Progenitor cell of endocrine pancreas (in vitro differentiated cells): Measurements from ENCODE around the gene CCDC40. TPM values are rescaled to one million over a fixed set of nuclear protein-coding genes. Genes with fewer than 3 reads are reported as not detected.

Experiments
- DNase-seq: peaks from one replicate; pipeline ENCODE4 v3.0.0; 2021; ENCODE audit warnings: low spot score; ENCODE audit not compliant: unreplicated experiment
- H3K27ac Mint-ChIP-seq: 2 replicates; pipeline ENCODE4 v1.8.0; 2021; ENCODE audit warnings: mild to moderate bottlenecking, moderate library complexity, mixed read lengths
- H3K27me3 Mint-ChIP-seq: 2 replicates; pipeline ENCODE4 v1.8.0; 2021; ENCODE audit warnings: mixed read lengths
- H3K36me3 Mint-ChIP-seq: 2 replicates; pipeline ENCODE4 v1.8.0; 2022; ENCODE audit warnings: mixed read lengths; ENCODE audit not compliant: insufficient read depth
- H3K4me1 Mint-ChIP-seq: 2 replicates; pipeline ENCODE4 v1.8.0; 2021; ENCODE audit warnings: low read depth, mixed read lengths
- H3K4me3 Mint-ChIP-seq: 2 replicates; pipeline ENCODE4 v1.8.0; 2021; ENCODE audit warnings: low read depth, mild to moderate bottlenecking, moderate library complexity, mixed read lengths
- H3K9me3 Mint-ChIP-seq: 2 replicates; pipeline ENCODE4 v1.8.0; 2021; ENCODE audit warnings: low read depth, mixed read lengths
- total RNA-seq: library from RNA; stranded (reverse); gene quantifications from 2 replicates; pipeline ENCODE4 v1.2.1, GENCODE V29; 2021
- TF ChIP-seq, protein P1 (sequence below): fragments of 200-600 bp; sonication (generic); IDR thresholded peaks from one replicate; pipeline ENCODE4 v1.5.0; 2021; ENCODE audit warnings: antibody characterized with exemption, mild to moderate bottlenecking; ENCODE audit not compliant: unreplicated experiment

CCDC40 gene
- total RNA-seq, 1 donor from 2014 or later, result 26.9 TPM

- Mint-ChIP-seq H3K9me3 (no peaks in the 10 kb centered on the region), H3K4me1 (peaks cover 11% of the 10 kb centered on the region), H3K27me3 (peaks cover 9% of the 10 kb centered on the region), H3K36me3 (no peaks in the 10 kb centered on the region), H3K27ac (no peak overlapping the region), H3K4me3 (peak overlapping the region; percentile 93)
- no peak for DNase-seq
- TF ChIP-seq, protein P1, sequence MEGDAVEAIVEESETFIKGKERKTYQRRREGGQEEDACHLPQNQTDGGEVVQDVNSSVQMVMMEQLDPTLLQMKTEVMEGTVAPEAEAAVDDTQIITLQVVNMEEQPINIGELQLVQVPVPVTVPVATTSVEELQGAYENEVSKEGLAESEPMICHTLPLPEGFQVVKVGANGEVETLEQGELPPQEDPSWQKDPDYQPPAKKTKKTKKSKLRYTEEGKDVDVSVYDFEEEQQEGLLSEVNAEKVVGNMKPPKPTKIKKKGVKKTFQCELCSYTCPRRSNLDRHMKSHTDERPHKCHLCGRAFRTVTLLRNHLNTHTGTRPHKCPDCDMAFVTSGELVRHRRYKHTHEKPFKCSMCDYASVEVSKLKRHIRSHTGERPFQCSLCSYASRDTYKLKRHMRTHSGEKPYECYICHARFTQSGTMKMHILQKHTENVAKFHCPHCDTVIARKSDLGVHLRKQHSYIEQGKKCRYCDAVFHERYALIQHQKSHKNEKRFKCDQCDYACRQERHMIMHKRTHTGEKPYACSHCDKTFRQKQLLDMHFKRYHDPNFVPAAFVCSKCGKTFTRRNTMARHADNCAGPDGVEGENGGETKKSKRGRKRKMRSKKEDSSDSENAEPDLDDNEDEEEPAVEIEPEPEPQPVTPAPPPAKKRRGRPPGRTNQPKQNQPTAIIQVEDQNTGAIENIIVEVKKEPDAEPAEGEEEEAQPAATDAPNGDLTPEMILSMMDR, result no peak
Measured at GRCh38 chr17:80103449-80104085, 67.1 kb downstream of the CCDC40 start.

DNA sequence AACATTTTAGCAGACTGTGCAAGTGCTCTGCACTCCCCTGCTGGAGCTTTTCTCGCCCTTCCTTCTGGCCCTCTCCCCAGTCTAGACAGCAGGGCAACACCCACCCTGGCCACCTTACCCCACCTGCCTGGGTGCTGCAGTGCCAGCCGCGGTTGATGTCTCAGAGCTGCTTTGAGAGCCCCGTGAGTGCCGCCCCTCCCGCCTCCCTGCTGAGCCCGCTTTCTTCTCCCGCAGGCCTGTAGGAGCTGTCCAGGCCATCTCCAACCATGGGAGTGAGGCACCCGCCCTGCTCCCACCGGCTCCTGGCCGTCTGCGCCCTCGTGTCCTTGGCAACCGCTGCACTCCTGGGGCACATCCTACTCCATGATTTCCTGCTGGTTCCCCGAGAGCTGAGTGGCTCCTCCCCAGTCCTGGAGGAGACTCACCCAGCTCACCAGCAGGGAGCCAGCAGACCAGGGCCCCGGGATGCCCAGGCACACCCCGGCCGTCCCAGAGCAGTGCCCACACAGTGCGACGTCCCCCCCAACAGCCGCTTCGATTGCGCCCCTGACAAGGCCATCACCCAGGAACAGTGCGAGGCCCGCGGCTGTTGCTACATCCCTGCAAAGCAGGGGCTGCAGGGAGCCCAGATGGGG lies 68.0 kb downstream of the CCDC40 start:
- H3K36me3 Mint-ChIP-seq, result no peaks in the 10 kb centered on the region
- peaks cover 9% of the 10 kb centered on the region for H3K27me3 Mint-ChIP-seq
- DNase-seq, result no peak
- no peaks in the 10 kb centered on the region for H3K9me3 Mint-ChIP-seq
- no peak overlapping the region for H3K4me3 Mint-ChIP-seq
- H3K4me1 Mint-ChIP-seq, result peaks cover 11% of the 10 kb centered on the region
- H3K27ac Mint-ChIP-seq, result peak overlapping the region; percentile 53
- TF ChIP-seq, protein P1, result no peak

DNA sequence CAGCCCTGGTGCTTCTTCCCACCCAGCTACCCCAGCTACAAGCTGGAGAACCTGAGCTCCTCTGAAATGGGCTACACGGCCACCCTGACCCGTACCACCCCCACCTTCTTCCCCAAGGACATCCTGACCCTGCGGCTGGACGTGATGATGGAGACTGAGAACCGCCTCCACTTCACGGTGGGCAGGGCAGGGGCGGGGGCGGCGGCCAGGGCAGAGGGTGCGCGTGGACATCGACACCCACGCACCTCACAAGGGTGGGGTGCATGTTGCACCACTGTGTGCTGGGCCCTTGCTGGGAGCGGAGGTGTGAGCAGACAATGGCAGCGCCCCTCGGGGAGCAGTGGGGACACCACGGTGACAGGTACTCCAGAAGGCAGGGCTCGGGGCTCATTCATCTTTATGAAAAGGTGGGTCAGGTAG lies 68.5 kb downstream of the CCDC40 start:
- Mint-ChIP-seq H3K27me3 (peaks cover 9% of the 10 kb centered on the region), H3K9me3 (no peaks in the 10 kb centered on the region), H3K4me1 (peaks cover 11% of the 10 kb centered on the region), H3K36me3 (no peaks in the 10 kb centered on the region), H3K4me3 (no peak overlapping the region), H3K27ac (no peak overlapping the region)
- no peak for DNase-seq
- TF ChIP-seq, protein P1, result no peak

DNA sequence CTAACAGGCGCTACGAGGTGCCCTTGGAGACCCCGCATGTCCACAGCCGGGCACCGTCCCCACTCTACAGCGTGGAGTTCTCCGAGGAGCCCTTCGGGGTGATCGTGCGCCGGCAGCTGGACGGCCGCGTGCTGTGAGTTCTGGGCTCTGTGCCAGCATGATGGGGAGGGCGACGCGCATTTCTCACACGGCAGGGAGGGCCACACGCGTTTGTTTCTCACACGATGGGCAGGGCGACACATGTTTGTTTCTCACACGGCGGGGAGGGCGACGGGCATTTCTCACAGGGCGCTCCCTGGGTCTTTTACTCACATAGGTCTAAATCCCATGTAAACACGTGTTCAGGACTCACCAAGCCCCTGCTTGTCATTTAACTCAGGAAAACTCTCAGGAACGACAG lies 69.3 kb downstream of the CCDC40 start:
- H3K9me3 Mint-ChIP-seq, result no peaks in the 10 kb centered on the region
- no peak for DNase-seq
- TF ChIP-seq, protein P1, result no peak
- H3K36me3 Mint-ChIP-seq, result no peaks in the 10 kb centered on the region
- H3K4me3 Mint-ChIP-seq, result no peak overlapping the region
- peaks cover 9% of the 10 kb centered on the region for H3K27me3 Mint-ChIP-seq
- H3K27ac Mint-ChIP-seq, result no peak overlapping the region
- H3K4me1 Mint-ChIP-seq, result peaks cover 11% of the 10 kb centered on the region

GRCh38 chr17:80106176-80106575 lies 69.7 kb downstream of the CCDC40 start:
- peaks cover 9% of the 10 kb centered on the region for H3K4me1 Mint-ChIP-seq
- no peak overlapping the region for H3K4me3 Mint-ChIP-seq
- H3K27me3 Mint-ChIP-seq, result peaks cover 9% of the 10 kb centered on the region
- H3K27ac Mint-ChIP-seq, result no peak overlapping the region
- no peak for DNase-seq
- no peaks in the 10 kb centered on the region for H3K36me3 Mint-ChIP-seq
- H3K9me3 Mint-ChIP-seq, result no peaks in the 10 kb centered on the region
- TF ChIP-seq, protein P1, result no peak
